Measurements from ENCODE around the gene ZDHHC18.
"Not testable (repeated sequence)": the region's sequence is repeated elsewhere in the genome, so short reads cannot be mapped to it uniquely, and the experiment has no call there.

Gene ZDHHC18

DNA sequence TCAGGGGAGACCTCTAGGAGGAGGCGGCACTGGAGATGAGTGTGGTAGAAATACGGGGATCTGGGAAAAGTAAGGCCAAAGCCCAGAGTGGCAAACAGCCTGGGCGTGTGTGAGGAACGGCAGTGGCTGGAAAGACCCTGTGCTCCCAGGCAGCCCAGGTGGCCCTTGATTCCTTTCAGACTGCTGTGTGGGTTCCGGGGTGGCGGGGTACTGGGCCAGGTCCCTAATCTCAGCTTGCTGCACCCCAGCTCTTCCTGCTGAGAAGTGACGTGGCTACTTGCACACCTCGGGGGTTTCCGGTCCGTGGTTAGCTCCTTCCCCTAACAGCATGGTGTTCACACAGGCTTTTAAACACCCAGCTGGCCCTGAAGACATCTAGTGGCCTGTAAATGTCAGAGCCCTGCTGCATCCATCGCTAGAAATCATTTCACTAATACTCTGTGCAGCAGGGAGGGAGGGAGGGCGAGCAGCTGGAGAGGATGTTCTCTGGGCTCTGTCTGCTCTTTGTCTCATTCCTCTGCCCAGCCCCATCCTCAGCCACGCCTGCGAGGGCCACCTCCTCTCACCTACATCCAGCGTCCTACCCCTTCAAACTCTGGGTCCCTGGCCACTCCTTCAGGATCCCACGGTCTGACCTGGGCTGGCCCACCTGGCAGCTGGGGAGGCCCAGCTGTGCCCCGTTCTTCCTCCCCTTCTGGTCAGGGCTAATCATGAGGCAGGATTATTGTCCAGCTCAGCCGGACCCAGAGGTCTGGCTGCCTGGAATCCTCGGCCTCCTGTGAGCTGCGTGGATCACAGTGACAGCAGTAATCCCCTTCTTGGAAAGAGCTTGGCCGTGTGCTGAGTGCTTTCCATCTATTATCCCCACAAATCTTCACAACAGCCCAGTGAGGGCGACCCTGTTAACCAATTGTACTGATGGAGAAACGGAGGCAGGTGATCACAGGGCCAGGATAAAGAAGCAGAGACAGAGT is 7.2 kb downstream of the ZDHHC18 start:
- DNase-seq = no peak

DNA sequence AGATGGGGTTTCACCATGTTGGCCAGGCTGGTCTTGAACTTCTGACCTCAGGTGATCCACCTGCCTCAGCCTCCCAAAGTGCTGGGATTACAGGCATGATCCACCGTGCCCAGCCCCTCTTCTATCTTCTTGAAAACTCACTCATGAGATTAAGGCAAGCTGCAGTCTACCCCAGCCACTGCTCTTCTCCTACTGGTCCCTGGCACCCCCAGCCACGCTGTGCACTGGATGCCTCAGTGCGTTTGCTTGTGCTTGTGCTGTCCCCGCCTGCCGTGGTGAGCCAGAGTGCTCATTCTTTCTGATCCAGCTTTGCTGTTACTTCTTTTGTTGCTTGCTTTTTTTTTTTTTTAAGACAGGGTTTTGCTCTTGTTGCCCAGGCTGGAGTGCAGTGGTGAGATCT is 11.2 kb downstream of the ZDHHC18 start:
- DNase-seq = not testable (repeated sequence)

DNA sequence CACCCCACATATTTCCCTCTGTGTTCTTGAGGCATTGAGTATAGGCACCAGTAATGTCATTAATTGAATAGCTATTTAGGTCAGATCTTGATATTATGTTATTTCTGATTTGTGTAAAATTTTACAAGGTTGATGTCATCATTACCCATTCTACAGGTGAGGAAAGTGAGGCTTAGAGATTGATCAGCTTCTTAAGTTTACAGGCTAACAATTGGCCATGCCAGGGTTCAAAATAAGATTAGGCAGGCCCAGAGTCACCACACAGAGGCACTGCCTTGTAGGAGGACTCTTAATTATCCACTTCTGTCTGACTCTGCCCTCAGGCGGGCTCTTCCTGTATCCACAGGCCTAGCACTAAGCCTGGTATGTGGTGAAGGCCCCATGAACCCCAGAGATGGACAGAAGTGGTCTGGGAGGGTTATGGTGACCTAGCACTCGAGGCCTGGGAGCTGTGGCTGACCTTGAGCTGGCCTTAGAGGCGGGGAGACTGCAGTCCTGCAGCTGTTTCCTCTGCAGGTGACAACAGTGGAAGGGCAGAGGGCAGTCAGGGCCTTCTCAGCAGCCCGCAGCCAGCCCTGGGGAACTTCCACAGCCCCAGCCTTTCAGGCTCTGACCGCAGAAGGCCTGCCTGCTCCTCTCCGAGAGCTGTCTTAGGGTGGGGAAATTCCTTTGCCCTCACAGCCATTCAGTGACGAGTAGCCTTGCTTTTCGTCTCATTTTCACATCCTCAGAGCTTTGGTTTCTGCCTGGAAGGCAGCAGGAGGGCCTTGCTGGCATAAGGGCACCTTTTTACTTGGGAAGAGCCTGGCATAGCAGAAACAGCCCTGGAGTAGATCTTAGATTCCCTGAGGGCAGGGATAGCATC is 12.2 kb downstream of the ZDHHC18 start:
- DNase-seq = no peak

DNA sequence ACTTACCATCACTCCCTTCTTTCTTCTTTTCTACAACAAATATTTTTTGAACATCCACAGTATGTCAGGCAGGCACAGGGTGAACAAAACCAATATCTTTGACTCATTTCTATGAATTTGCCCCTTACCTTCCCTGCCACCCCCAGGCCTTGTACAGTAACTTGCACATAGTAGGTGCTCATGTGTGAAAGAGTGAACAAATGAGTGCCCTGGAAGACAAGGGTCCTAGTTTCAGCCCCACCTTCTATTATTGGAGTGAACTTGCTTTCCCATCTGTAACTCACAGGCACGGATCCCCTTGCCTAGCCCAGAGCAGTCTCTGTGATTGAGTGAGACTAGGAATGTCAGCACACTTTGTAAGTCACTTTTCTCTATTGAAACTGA is 12.8 kb downstream of the ZDHHC18 start:
- DNase-seq = no peak

DNA sequence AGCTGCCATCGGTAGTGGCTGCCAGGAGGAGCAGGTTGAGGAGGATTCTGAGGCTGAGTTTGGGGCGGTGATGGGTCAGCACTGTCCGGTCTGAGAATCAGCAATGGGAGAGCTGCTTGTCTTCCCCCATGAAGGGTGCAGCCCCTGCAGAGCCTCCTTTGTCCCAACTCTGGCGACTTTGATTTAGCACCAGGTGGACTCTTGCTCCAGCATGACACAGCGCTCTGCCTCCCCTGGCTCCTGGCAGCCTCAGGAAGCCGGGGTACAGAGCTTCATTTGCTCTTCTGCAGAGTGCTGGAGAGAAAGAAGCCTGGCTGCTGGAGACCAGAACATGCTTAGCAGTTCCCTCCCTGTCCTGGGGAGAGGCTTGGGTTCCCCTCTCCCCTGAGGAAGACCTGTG is 13.3 kb downstream of the ZDHHC18 start:
- no peak for DNase-seq

DNA sequence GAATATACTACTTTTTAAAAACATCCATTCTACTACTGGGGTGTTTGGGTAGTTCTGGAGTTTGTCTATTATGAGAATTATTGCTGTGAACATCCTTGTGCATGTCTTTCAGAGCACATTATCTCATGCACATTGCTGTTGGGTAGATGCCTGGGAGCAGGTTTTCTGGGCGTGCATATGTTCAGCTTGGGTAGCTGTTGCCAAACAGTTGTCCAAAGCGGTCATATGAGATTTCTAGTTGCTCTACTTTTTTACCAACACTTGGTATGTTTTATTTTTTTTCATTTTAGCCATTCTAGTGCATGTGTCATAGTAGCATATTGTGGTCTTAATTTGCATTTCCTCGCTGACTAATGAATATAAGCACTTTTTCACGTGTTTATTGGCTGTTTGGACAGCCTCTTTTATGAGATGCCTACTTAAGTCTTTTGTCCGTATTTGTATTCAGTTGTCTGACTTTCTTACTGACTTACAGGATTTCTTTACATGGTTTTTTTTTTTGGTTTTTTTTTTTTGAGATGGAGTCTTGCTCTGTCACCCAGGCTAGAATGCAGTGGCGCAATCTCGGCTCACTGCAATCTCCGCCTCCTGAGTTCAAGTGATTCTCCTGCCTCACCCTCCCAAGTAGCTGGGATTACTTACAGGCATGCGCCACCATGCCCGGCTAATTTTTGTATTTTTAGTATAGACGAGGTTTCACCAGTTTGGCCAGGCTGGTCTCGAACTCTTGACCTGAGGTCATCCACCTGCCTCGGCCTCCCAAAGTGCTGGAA is 18.1 kb downstream of the ZDHHC18 start:
- no peak for DNase-seq

DNA sequence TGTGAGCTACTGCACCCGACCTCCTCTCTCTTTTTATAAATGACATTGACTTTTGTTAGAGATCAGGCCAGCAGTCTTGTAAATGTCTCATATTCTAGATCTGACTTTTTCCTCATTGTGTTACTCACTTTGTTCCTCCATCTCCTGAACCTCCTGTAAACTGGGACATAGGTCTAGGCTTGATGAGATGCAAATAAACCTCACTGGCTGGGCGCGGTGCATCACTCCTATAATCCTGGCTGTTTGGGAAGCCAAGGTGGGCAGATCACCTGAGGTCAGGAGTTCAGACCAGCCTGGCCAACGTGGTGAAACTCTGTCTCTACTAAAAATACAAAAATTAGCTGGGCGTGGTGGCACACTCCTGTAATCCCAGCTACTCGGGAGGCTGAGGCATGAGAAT is 21.3 kb downstream of the ZDHHC18 start:
- not testable (repeated sequence) for DNase-seq

DNA sequence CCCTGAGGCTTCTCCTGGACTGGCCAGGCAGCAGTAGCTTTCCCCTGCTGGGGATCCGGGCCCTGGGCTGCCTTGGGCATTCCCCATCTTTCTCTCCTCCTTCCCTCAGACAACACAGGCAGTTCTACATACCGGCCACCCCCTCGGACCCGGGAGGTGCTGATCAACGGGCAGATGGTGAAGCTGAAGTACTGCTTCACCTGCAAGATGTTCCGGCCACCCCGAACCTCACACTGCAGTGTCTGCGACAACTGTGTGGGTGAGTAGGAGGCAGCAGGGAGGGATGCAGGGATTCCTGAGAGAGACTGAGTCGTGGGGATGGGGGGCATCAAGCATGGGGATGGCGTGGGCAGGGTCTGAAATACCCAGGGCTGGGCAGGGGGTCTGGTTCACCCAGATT is 22.0 kb downstream of the ZDHHC18 start:
- no peak for DNase-seq

DNA sequence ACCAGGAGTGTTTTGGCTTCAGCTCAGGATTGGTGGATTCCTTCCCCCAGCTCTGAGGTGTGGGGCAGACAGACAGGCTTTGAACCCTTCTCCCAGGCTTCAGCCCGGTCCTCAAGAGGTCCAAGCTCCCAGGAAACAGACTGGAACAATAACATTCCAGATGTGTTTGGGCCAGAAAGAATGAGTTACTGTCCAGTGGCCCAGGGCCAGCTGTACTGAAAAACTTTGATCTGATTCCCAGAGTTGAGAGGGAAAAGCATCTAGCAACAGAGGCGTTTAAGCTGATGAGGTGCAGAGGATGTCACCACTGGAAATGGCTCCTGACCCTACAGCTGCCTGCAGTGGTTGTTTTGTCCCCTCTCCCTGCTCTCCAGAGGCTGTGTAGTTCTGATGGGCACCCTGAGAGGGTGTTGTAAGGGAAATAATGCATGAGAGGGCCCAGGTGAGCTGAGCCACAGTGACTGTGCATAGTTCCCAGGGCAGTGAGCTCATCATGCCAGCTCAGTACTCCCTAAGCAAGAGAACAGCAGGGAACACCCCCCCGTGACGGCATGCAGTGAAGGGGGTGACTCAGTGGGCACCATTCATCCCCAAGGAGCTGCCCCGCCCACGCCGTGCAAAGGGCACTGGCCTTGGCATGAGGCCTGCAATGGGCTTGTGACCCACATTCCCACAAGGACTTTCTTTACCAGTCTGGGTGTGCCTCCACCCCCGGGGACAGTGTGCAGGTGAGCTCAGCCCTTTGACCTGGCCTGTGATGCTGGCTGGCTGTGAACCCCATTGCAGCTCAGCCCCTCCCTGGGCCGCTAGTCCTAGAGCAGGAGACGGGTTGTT is 22.7 kb downstream of the ZDHHC18 start:
- DNase-seq = peak; percentile 88

DNA sequence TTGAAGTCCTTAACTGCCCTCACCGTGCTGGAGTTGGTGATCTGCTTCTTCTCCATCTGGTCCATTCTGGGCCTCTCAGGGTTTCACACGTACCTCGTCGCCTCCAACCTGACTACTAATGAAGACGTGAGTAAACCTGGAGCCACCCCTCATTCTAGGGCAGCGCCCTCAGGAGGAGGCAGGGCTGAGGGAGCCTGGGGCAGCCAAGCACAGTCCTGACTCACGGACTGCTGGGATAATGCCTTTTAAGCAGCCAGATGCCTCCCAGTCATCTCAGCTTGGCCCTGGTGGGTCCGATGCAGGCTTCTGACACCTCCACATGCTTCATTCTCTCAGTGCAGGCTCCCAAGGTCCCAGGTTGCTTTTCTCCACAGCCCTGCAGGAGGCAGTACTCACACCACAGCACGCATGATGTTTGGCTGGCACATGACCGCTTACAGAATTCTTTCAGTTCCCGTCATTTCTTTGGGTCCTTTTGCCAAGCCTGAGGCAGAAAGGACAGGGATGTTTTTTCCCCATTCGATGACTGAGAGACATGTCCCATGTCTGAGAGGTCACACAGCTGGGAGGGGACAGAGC is 24.7 kb downstream of the ZDHHC18 start:
- no peak for DNase-seq

DNA sequence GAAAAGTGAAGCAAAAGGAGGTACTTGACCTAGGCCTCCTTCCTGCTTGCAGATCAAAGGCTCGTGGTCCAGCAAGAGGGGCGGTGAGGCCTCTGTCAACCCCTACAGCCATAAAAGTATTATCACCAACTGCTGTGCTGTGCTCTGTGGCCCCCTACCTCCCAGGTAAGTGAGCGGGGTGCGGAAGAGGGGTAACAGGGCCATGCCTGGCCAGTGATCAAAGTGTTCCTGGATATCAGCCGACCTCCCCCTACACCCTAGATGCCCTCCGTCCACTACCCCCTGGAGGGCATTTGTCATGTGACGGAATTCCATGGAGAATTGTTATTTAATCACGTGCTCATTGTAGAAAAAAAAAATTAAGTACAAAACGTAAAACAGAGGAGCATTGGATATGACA is 26.2 kb downstream of the ZDHHC18 start:
- DNase-seq = no peak

DNA sequence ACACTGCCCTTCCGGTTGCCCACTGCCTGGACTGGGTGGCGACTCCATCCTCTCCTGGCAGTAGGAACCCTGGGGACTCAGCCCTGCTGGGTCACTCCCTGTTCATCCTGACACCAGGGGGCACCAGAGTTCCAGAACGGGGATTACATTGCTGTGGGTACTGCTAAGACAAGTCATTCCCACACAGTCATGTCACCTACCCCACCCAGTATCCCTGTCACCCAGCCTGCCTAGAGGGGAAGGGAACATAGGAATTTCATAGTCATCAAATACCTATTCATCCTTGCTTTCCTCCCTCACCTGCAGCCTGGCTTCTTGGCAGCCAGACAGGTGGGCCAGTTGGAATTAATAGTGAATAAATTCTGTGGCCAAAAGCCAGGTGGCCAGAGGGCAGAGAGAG is 26.7 kb downstream of the ZDHHC18 start:
- DNase-seq = peak; percentile 48

DNA sequence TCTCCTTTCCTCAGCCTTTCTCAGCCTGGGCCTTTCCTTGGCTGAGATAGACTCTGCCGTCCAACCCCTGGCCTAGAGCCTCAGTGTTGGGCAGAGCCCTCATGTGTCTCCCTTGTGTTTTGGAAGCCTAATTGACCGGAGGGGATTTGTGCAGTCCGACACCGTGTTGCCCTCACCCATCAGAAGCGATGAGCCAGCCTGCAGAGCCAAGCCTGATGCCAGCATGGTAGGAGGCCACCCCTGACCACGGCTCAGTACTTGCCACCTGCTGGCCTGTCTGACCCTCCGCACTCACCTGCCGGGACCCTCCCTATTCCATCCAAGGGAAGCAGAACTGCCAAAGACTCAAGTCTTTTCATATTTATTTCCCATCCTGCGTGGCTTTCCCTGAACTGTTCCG is 27.1 kb downstream of the ZDHHC18 start:
- DNase-seq = no peak

DNA sequence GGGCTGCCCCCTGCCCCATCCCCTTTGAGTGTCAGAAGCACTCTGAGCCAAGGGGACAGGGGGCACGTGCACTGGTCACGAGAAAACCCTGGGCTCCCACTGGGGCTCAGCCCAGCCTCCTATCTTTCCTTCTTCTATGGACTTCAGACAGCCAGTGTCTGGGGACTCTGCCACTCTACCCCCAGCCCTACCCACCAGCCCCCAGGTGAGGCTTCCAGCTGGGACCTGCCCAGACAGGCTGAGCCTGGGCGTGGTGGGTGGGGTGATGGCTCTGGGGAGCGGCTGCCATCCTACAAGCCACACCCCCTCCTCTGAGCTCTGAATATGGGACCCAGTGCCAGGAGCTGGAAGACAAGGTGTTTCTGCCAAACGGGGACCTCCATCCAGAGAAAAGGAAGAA is 28.4 kb downstream of the ZDHHC18 start:
- no peak for DNase-seq

DNA sequence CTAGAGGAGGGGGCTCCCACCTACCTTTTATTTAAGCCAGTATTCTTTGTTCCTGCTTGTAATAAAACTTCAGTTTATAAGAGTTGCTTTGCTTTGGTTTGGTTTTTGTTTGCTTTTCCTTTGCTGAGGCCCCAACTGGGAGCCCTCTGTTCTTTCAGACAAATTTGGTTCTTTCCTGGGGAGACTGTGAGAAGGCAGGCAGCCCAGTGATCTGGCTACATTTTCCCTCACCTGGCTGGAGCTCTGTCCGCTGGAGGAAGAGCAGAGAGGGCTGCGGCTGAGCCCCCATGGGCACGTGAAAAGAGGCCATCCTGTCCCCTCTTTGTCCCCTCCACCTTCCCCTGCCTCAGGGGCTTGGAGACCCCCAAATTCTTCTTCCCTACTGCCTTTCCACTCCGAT is 29.1 kb downstream of the ZDHHC18 start:
- no peak for DNase-seq

DNA sequence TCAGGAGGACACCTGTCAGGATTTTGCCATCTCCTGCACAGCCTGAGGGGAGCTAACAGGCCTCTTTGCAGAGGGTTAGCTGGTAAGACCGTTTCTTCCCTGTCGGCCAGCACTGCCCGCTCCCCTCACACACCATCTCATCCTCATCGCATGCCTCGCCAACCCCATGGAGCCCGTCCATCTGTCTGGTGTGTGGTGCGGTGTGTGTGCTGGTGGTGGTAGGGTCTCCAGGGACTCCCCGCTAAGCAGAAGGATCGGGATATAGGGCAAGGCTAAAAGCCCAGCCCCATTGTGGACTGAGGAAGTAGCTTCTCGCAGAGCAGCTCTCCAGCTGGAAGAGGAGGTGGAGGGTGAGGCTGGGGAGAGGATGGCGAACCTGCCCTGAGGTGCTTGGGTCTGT is 29.7 kb downstream of the ZDHHC18 start:
- DNase-seq = no peak

DNA sequence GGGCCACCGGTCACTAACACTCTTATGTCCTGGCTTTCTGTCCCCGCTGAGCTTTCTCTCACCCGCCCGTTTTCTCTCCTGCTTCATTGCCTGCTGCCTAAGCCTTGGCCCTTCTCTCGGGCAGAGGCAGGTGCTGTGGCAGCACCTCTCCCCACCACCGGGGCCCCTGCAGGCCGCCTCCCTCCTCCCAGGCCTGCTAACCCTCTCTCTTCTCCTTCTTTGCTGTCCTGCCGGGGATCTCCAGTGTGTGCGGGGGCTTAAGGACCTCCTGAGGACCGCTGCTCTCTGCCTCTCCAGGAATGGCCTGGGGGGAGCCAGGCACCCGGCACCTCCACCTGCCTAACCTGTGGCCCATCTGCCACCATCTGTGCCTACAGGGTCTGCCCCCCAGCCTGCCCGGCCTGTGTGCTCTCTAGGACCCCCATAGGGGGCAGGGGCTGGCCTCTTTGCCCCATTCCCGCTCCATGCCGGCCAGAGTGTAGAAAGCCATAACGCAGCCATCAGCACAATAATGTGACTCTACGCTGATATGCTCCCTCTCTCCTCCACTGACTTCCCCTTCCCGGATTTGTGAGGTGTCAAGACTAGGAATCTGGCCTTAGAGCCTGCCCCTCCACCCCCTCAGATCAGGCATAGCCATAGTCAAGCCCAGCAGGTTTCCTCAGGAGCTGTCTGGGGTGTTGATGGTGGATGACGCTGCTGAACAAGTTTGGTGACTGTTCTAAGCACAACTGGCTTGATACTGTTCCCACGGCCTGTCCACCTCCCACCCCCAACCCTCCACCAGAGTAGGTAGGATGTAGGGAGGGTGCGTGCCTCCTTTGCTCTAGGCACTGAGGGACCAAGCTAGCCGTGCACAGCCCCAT is 30.3 kb downstream of the ZDHHC18 start:
- no peak for DNase-seq

DNA sequence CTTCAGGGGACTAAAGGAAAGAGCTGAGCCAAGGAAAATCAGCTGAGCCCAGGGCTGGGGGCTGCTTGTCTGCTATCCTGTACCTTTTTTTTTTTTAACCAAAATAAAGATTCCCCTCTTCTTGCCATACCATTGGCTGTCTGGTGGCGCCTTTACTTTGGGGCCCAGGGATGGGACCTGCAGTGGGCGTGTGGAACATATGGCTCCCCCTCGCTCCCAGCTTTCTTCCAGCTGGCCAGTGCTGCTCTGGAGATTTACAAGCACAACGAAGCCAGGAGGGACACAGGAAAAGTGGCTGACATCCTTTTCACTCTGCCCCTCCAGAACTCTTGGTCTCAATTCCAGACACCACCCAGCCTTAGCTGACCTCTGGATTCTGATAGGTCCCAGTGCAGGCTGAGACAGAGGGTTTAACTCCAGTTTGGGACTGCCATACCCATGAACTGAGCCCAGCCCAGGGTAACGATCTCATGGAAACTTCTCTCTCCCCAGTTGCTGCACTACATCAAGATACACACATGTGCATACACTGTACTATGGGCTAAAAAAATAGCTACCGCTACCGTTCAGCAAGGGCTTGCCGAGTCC is 31.1 kb downstream of the ZDHHC18 start:
- DNase-seq = no peak

DNA sequence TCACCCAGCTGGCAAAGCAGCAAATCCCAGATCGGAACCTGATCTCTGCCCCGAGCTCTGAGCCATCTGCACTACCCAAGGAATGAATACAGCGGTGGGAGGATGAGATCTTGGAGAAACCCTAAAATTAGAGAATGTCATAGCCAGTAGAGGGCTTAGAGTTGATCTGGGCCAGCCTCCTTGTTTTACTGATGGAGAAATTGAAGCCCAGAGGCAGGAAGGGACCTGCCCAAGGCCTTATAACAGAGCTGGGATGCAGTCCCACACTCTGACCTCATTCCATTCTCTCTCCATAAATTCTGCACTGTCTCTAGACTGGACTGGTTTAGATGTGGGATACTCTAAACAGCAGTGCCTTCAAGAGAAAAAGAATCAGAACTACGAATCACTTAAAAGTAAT is 31.7 kb downstream of the ZDHHC18 start:
- DNase-seq = no peak

DNA sequence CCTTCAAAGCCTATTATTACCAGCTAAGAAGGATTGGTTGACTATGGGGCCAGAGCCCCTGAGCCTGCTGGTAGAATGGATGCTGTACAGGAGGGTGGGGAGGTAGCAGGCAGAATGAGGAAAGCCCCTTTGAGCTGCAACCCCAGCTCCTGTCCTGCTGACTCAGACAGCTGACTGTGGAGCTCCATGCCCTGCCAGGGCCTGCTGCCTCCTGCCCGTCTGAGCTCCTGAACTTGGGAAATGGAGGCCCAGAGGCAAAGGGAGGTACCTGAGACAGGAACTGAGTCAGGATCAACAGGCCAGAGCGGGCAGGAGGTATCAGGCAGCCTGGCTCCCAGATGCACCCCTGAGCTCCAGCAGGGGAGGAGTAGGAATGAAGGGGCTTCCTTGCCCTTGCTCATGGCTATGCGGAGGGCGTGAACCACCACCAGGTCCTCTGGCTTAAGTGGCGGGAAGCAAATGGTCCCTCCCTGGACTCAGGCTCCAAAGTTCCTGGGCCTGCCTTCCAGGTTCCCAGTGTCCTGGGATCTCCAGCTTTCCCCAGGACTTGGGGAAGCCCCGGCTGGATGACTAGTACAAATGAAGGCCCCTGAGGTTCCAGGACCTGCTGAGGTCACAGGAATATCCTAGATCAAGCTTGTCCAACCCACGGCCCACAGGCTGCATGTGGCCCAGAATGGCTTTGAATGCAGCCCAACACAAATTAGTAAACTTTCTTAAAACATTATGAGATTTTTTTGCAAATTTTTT is 32.6 kb downstream of the ZDHHC18 start:
- DNase-seq = no peak
